Neuronal stem cell (in vitro differentiated cells): ENCODE data around the gene LAMP1.

Experiments used
- DNase-seq: peaks from one replicate; pipeline ENCODE4 v3.0.0-alpha.2; 2013; ENCODE audit warnings: low spot score
- H2AFZ ChIP-seq: one replicate; pipeline ENCODE4 v1.6.1; 2013; ENCODE audit warnings: mild to moderate bottlenecking, low read length, inconsistent platforms
- H2AK5ac ChIP-seq: 2 replicates; pipeline ENCODE4 v1.6.1; 2013; ENCODE audit warnings: low read depth, mild to moderate bottlenecking, inconsistent platforms, low read length, moderate library complexity, mixed read lengths
- H2BK120ac ChIP-seq: 2 replicates; pipeline ENCODE4 v1.6.1; 2013; ENCODE audit warnings: low read depth, mild to moderate bottlenecking, inconsistent platforms, low read length, moderate library complexity, mixed read lengths
- H2BK12ac ChIP-seq: one replicate; pipeline ENCODE4 v1.6.1; 2013; ENCODE audit warnings: low read length, inconsistent platforms
- H2BK15ac ChIP-seq: 2 replicates; pipeline ENCODE4 v1.6.1; 2013; ENCODE audit warnings: mild to moderate bottlenecking, low read length, inconsistent platforms, mixed read lengths
- H2BK5ac ChIP-seq: one replicate; pipeline ENCODE4 v1.6.1; 2013; ENCODE audit warnings: inconsistent platforms, mild to moderate bottlenecking, low read length, moderate library complexity
- H3K14ac ChIP-seq: one replicate; pipeline ENCODE4 v1.6.1; 2013; ENCODE audit warnings: low read length, inconsistent platforms
- H3K18ac ChIP-seq: 2 replicates; pipeline ENCODE4 v1.6.1; 2013; ENCODE audit warnings: low read length, inconsistent platforms
- H3K23ac ChIP-seq: 2 replicates; pipeline ENCODE4 v1.6.1; 2013; ENCODE audit warnings: low read depth, mild to moderate bottlenecking, mixed read lengths, low read length, inconsistent platforms; ENCODE audit not compliant: poor library complexity
- H3K27ac ChIP-seq: replicated peaks from 3 replicates; pipeline ENCODE4 v1.5.1; 2013; ENCODE audit warnings: low read length, inconsistent platforms
- H3K27me3 ChIP-seq, 3 experiments: 2 replicates each; pipeline ENCODE4 v1.6.1; 2013; ENCODE audit warnings: low read length in 3 of 3, mild to moderate bottlenecking in 2 of 3, inconsistent platforms in 1 of 3, low read depth in 1 of 3, mixed read lengths in 1 of 3, moderate library complexity in 1 of 3; ENCODE audit not compliant: control insufficient read depth in 3 of 3, insufficient read depth in 3 of 3
- H3K36me3 ChIP-seq, 2 donors: replicated peaks in 1 of 2; 2 replicates each; pipeline ENCODE4 v1.6.1; 2013; ENCODE audit warnings: low read length in 2 of 2; ENCODE audit not compliant: control insufficient read depth in 2 of 2, insufficient read depth in 2 of 2
- H3K4ac ChIP-seq: 2 replicates; pipeline ENCODE4 v1.6.1; 2013; ENCODE audit warnings: inconsistent platforms, mild to moderate bottlenecking, low read length, moderate library complexity
- H3K4me1 ChIP-seq, 2 donors: 1 replicate in 1 of 2; 2 replicates in 1 of 2; pipeline ENCODE4 v1.6.1; 2013; ENCODE audit warnings: low read length in 2 of 2, low read depth in 1 of 2; ENCODE audit not compliant: control insufficient read depth in 2 of 2, insufficient read depth in 1 of 2
- H3K4me2 ChIP-seq: one replicate; pipeline ENCODE4 v1.6.1; 2013; ENCODE audit warnings: mild to moderate bottlenecking, low read length, inconsistent platforms; ENCODE audit not compliant: insufficient read depth, poor library complexity, severe bottlenecking
- H3K4me3 ChIP-seq, 2 donors: 2 replicates each; pipeline ENCODE4 v1.5.1; 2013; ENCODE audit warnings: low read length in 2 of 2, mild to moderate bottlenecking in 2 of 2, inconsistent platforms in 1 of 2, moderate library complexity in 1 of 2
- H3K79me1 ChIP-seq: one replicate; pipeline ENCODE4 v1.6.1; 2013; ENCODE audit warnings: low read depth, mild to moderate bottlenecking, inconsistent platforms, low read length, moderate library complexity
- H3K9ac ChIP-seq: one replicate; pipeline ENCODE4 v1.6.1; 2013; ENCODE audit warnings: mild to moderate bottlenecking, low read depth, low read length, inconsistent platforms; ENCODE audit not compliant: poor library complexity
- H3K9me3 ChIP-seq, 2 donors: replicated peaks in 1 of 2; 2 replicates each; pipeline versions ENCODE3 to v1.6.1; 2013; ENCODE audit warnings: low read length in 2 of 2, mild to moderate bottlenecking in 2 of 2, inconsistent platforms in 1 of 2, low read depth in 1 of 2, mixed read lengths in 1 of 2, moderate library complexity in 1 of 2; ENCODE audit not compliant: control insufficient read depth in 2 of 2, insufficient read depth in 1 of 2
- H4K8ac ChIP-seq: one replicate; pipeline ENCODE4 v1.6.1; 2013; ENCODE audit warnings: low read depth, mild to moderate bottlenecking, inconsistent platforms, low read length, moderate library complexity
- H4K91ac ChIP-seq: one replicate; pipeline ENCODE4 v1.6.1; 2013; ENCODE audit warnings: low read length, low read depth, mild to moderate bottlenecking, inconsistent platforms; ENCODE audit not compliant: poor library complexity
- WGBS, 2 donors: extraction: QIAGEN DNeasy Blood & Tissue Kit; methylation state at CpG; one replicate each; pipeline ENCODE4 v1.1.7; 2013; ENCODE audit warnings: missing lambda C conversion rate in 2 of 2, mixed read lengths in 1 of 2; ENCODE audit not compliant: insufficient read length in 2 of 2, insufficient replicate concordance in 1 of 2; ENCODE audit errors: extremely low coverage in 2 of 2; 5-methylcytosine and 5-hydroxymethylcytosine counted together

Gene LAMP1

DNA sequence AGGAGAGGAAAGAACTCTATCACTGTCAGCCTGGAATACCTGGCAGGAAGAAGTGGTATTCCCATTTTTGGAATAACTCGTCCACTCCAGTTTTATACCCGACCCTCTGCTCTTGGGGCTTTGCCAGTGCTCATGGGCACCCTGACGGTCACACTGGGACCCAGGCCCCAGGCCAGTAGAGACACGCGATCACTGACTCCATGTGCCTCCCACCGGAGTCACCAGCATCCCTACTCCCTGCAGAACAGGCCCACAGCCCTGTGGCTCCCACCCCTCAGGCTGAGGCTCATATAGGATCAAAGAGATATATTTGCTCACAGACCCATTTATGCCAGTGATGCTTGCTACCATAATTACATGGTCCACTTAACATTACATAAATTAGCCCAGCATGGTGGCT lies 63.4 kb downstream of the LAMP1 start:
- H3K9me3 ChIP-seq, result peaks cover 0 to 3% of the 10 kb centered on the region in 2 donors
- H3K4ac ChIP-seq, result no peak overlapping the region
- peaks cover 6% of the 10 kb centered on the region for H3K79me1 ChIP-seq
- no peak overlapping the region for H3K23ac ChIP-seq
- DNase-seq, result no peak
- peak overlapping the region; percentile 41 for H2BK12ac ChIP-seq
- H4K8ac ChIP-seq, result no peak overlapping the region
- H3K4me3 ChIP-seq, result no peak overlapping the region
- no peak overlapping the region for H4K91ac ChIP-seq
- no peak overlapping the region for H2AFZ ChIP-seq
- H3K14ac ChIP-seq, result no peak overlapping the region
- H3K4me2 ChIP-seq, result no peak overlapping the region
- no peak overlapping the region for H3K27ac ChIP-seq
- H2BK15ac ChIP-seq, result no peak overlapping the region
- H3K4me1 ChIP-seq, result peaks cover 2 to 6% of the 10 kb centered on the region in 2 donors
- WGBS, 2 donors, result no CpG with 5 or more reads among the region's 6 CpGs
- H2AK5ac ChIP-seq, result no peak overlapping the region
- no peak overlapping the region for H2BK120ac ChIP-seq
- H3K9ac ChIP-seq, result no peak overlapping the region
- no peak overlapping the region for H3K18ac ChIP-seq
- H3K27me3 ChIP-seq, result peaks cover 0 to 8% (median 0%) of the 10 kb centered on the region in 3 experiments
- H3K36me3 ChIP-seq, result peaks cover 1 to 6% of the 10 kb centered on the region in 2 donors
- H2BK5ac ChIP-seq, result no peak overlapping the region

DNA sequence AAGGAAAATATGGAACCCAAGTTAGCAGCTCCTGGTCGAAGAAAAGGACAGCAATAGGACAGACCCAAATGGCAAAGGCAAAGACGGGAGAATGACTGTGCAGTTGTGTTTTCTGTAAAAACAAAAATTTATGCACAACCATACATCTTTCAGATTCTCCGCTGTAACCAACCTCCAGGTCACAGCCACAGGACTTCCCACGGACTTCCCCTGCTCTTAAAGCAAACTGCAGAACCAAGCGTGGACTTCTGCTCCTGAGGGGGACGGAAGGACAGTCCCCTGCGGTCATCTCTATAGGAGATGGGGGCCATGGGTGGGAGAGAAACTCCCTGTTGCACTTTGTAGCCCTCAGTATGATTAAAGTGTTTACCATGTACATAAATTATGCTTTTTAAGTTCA lies 64.4 kb downstream of the LAMP1 start:
- Histone ChIP-seq H3K14ac (no peak overlapping the region), H3K4me2 (no peak overlapping the region), H2BK5ac (no peak overlapping the region), H2AK5ac (no peak overlapping the region), H4K8ac (no peak overlapping the region), H4K91ac (no peak overlapping the region), H2BK120ac (no peak overlapping the region), H3K4me1 (peaks cover 2 to 6% of the 10 kb centered on the region in 2 donors), H3K4ac (no peak overlapping the region), H2BK15ac (no peak overlapping the region), H3K79me1 (peaks cover 6% of the 10 kb centered on the region), H3K23ac (no peak overlapping the region), H3K9ac (no peak overlapping the region), H2AFZ (no peak overlapping the region), H3K27ac (no peak overlapping the region), H3K18ac (no peak overlapping the region), H3K9me3 (peaks cover 0 to 3% of the 10 kb centered on the region in 2 donors), H3K4me3 (no peak overlapping the region), H2BK12ac (no peak overlapping the region), H3K36me3 (peaks cover 1 to 6% of the 10 kb centered on the region in 2 donors), H3K27me3 (peaks cover 0 to 8% (median 0%) of the 10 kb centered on the region in 3 experiments)
- DNase-seq, result no peak
- no CpG with 5 or more reads among the region's 7 CpGs for WGBS, 2 donors

DNA sequence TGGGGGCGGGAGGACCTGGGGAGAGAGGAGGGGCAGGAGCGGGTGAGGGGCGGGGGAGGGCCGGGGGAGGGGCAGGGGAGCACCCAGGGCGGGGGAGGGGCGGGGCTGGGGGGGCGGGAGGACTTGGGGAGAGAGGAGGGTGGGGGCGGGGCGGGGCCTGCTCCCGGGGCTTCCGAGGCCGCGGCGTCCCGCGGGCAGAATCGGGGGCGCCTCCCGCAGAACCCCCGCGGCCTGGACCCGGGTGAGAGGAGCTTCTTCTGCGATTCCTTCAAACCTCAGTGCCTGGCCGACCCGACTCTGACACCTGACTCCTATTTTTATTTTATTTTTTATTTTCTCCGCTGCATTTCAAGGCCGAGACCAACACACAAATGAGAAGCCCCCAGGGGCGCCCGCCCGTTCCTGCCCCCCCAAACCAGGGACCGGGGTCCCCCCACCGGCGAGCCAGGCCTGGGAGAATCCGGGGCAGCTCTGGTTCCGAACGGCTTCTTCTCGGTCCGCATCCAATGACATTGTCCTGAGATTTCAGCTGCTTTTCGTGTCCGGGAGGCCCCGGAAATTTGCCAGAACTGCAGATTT lies 67.4 kb downstream of the LAMP1 start:
- no CpG with 5 or more reads among the region's 41 CpGs for WGBS, 2 donors
- Histone ChIP-seq H3K14ac (no peak overlapping the region), H2BK12ac (no peak overlapping the region), H4K91ac (no peak overlapping the region), H2AK5ac (peak overlapping the region; percentile 97), H3K79me1 (peaks cover 6% of the 10 kb centered on the region), H3K4me3 (peak overlapping the region in 1 of 2 donors; percentile 46), H3K9me3 (peaks cover 0 to 3% of the 10 kb centered on the region in 2 donors), H3K4me2 (peak overlapping the region; percentile 49), H3K27me3 (peaks cover 0 to 8% (median 0%) of the 10 kb centered on the region in 3 experiments), H4K8ac (no peak overlapping the region), H2BK120ac (no peak overlapping the region), H3K9ac (no peak overlapping the region), H2BK5ac (no peak overlapping the region), H3K36me3 (peaks cover 0 to 6% of the 10 kb centered on the region in 2 donors), H3K18ac (peak overlapping the region; percentile 91), H2BK15ac (peak overlapping the region; percentile 81), H2AFZ (peak overlapping the region; percentile 87), H3K4me1 (peaks cover 2 to 6% of the 10 kb centered on the region in 2 donors), H3K27ac (no peak overlapping the region), H3K23ac (no peak overlapping the region), H3K4ac (no peak overlapping the region)
- peak; percentile 43 for DNase-seq

DNA sequence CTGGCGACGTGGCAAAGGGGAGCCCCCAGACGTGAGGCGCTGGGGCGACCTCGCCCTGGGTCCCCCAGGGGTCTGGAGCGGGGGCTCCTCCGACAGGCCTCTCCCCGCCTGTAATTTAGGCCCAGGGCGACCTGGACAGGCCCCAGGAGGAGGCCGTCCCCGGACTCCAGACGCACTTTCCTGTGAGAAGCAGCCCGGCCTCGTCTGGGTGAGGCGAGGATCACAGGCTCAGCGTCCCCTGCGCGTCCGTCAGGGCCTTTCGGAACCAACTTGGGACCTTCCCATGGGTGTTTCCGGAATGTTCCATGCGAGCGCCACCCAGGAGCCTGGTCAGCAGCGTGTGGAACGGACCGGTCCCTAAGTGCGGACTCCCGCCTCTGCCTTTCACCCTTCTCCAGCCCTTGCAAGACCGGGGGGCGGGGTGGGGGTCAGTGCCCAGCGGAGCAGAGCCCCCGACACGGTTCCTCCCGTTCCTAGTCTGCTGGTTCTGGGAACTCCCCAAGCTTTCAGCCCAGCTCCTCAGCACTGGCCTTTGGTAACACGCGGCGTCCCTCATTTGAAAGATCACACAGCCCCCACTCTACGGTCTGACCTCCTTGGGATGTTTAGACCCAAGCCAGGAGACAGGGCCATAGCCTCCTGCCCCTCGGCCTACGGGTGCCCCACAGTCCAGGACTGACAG lies 68.0 kb downstream of the LAMP1 start:
- Histone ChIP-seq H4K8ac (no peak overlapping the region), H2AK5ac (peak overlapping the region; percentile 97), H2AFZ (peak overlapping the region; percentile 87), H3K23ac (peak overlapping the region; percentile 75), H3K36me3 (peaks cover 0 to 6% of the 10 kb centered on the region in 2 donors), H3K18ac (peak overlapping the region; percentile 91), H3K9ac (no peak overlapping the region), H3K27ac (no peak overlapping the region), H3K14ac (peak overlapping the region; percentile 47), H3K4me2 (peak overlapping the region; percentile 33), H3K4me1 (peaks cover 2 to 6% of the 10 kb centered on the region in 2 donors), H2BK12ac (peak overlapping the region; percentile 22), H2BK15ac (peak overlapping the region; percentile 87), H3K4ac (peak overlapping the region; percentile 95), H3K4me3 (peak overlapping the region in 1 of 2 donors; percentile 46), H2BK120ac (no peak overlapping the region), H2BK5ac (peak overlapping the region; percentile 82), H3K9me3 (peaks cover 0 to 3% of the 10 kb centered on the region in 2 donors), H3K27me3 (peaks cover 0 to 8% (median 0%) of the 10 kb centered on the region in 3 experiments), H4K91ac (peak overlapping the region; percentile 99), H3K79me1 (peaks cover 6% of the 10 kb centered on the region)
- no CpG with 5 or more reads among the region's 41 CpGs for WGBS, 2 donors
- DNase-seq, result no peak
